Fibroblast of gingiva (primary cell): ENCODE data around the gene ZNF345.

Experiments used
- DNase-seq: peaks from one replicate; pipeline ENCODE4 v3.0.0-alpha.2; 2011; ENCODE audit warnings: low read depth

ZNF345 gene

DNA sequence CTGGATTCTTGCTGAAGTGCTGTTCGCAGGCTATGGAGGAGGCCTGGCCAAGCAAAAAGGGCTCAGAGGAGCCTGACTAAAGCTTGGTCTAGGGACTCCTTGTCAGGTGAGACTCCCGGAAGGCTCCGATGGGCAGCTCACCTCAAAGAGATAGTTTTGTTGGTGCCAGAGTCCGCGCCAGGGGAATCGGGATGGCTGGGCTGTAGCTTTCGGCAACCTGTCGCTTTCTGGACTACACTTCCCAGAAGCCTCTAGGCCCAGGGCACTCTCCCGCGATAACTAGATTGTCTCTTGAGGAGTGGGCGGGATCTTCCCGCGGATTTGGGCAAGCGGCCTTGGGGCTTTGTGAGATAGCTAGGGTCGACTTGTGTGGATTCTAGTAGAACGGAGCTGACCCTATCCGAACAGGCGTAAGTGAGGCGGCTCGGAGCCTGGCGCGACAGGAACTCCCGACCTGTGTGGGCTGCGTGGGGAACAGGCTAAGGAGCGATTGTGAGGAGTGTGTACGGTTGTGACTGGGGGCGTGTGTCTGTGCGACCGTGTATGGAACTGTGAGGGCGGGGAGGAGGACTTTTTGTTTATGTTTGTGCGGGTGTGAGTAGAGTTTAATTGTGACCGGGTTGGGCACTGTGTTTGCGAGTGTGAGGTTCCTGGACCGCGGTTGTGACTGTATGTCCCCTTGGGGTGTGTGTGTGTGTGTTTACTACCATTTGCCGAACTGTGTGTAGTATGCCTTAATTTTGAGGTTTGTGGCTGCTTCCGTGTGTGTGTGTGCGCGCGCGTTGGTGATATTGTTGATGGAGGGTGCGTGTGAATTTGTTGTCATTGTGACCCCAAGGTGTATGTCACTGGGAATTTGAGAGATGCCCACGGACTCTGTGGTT lies at the start of gene ZNF345:
Gene ZNF345, plus strand, starts transcription at position 318 of the 884 bp plus-strand sequence. CDS start 25,955 bp downstream, outside the sequence.
- DNase-seq: peak; percentile 93

DNA sequence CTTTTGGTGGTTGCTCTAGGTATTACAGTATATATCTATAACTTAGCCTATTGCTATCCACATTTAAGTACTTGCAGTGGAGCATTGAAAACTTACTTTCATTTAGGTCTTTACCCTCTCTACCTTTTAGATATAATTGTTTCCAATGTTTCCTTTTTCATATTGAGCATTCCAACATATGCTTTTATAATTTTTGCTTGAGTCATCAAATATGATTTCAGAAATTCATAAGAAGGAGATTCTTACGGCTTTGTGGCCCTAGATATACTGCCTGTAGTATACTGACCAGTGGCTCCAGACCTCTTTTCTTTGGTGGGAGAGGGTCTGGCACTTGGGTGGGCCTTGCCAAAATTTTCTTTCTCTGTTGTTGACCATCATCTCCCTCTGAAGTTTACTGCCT lies 45.3 kb upstream of the ZNF345 start:
- DNase-seq: no peak

DNA sequence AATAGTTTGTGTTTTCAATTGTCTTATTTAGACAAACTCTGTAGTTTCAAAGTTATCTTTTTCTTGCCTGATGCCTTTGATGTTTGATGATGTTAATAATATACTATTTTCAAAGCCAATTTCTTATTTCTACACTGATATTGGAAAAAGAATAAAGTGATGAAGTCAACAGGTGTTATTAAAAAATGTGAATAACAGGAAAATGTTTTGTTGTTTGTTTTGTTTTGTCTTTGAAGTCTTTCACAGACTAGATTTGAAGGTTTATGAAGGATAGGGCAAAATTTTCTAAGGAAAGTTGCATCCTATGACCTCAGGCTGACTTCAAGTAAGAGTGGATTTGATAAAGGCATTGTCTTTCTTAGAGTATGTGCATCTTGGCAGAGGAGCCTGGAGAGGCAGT lies 43.6 kb upstream of the ZNF345 start:
- DNase-seq: no peak

DNA sequence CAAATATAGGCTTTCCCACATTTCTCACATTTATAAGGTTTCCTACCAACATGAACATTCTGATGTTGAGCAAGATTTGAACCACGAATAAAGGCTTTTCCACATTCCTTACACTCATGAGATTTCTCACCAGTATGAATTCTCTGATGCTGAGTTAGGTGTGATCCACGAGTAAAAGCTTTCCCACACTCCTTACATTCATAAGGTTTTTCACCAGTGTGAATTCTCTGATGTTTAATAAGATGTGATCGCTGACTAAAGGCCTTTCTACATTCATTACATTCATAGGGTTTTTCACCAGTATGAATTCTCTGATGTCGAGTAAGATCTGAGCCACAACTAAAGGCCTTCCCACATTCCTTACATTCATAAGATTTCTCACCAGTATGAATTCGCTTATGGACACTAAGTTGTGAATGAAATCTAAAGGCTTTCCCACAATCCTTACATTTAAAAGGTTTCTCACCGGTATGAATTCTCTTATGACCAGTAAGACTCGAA lies 31.5 kb upstream of the ZNF345 start:
- DNase-seq: no peak

DNA sequence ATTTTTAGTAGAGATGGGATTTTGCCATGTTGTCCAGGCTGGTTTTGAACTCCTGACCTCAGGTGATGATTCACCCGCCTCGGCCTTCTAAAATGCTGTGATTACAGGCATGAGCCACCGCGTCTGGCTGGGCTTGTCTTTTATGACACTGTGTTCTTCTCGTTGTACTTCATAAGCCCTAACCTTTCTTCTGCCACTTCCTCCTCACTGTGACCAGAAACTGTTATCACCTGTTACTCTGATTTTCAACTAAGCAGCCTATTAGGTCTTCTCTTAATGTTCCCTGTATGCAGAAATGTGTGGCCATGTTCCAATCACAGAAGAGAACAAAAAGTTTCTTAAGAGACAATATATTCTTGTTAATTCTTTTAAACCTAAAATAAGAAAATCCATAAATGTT lies 28.9 kb upstream of the ZNF345 start:
- no peak for DNase-seq

DNA sequence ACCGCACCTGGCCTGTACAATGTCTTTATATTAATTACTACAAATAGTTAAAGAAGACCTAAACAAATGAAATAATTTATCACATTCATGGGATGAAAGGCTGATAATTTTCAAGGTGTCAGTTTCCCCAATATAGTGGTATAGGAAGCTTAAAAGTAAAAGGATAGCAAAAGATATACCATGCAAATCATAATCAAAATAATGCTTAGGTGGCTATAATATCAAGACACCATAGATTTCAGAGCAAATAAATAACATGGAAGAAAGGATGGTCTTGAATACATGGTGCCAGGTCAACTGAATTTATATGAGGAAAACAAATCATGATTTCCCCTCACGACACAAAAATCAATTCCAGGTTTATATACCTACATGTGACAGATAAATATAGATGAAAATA lies 17.2 kb upstream of the ZNF345 start:
- no peak for DNase-seq

DNA sequence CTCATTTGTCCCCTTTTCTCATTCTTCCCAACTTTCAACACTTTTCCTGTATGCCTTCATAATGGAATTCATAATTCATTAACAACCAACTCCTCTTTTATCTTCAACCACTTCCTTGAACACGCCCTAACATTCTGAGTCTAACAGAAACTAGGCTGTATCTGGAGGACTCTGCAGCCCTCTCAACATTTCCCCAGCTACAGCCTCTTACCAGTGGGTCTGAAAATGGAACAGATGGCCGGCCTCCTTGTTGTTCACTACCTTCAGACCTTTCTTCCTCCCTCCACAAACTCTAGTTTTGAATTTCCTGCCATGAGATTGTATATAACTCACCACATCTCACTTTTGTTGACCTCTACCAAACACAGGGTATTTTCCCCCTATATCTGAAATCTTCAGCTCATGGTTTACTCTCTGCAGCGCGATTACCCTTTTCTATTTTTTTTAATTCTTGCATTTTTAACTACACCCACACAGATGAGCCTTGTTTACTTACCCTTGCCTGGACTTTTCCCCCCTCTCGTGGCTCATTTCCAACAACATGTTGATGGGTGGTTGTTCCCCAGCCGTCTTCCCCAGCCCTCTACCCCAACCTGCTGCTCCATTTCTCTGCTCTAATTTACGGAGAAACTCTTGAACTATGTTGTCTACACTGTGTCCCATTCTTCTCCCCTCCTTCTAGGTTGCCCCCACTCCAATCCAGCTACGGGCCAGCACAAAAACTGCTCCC lies 13.3 kb upstream of the ZNF345 start:
- DNase-seq: no peak

DNA sequence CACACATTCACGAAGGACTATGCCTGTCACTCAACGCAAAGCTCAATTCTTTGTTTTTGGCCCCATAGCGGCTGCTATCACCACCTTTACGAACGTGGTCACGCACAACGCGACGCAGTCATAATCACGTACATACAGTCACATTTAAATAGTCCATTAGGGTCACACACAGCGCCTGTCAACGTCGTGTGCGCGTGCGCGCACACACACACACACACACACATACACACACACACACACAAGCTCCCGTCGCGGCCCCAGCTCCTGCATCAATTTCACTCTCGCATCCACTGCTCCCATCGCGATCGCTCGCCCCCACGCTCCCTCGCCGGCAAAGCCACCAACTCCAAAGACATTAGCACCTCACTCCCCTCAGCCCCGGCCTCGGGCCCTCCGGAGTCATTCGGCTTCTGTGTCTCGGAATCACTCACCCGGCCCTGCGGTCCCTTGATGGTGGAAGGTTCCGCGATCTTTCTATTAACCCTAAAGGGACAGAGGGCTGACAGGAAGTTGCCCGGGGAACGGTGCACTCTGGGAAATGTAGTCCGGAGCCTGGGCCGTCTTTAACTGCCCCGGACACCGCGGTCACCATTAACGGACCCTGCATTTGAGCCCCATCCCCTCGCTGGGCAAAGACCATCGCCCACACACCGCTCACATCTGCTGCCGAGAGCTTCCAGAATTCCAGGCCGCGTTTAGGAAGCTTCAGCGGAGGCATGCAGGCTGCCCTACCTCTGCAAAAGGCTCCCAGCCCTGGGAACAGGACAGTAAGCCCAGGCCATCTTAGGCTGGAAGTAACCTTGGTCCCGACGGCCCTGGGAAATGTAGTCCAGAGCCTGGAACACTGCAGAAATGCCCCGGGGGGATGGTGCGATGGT lies 12.5 kb upstream of the ZNF345 start, which contains the start of gene ZNF790:
Gene ZNF790, minus strand, starts transcription at position 482 of the 878 bp plus-strand sequence. CDS start 12,768 bp downstream, outside the sequence.
- DNase-seq: peak; percentile 94

DNA sequence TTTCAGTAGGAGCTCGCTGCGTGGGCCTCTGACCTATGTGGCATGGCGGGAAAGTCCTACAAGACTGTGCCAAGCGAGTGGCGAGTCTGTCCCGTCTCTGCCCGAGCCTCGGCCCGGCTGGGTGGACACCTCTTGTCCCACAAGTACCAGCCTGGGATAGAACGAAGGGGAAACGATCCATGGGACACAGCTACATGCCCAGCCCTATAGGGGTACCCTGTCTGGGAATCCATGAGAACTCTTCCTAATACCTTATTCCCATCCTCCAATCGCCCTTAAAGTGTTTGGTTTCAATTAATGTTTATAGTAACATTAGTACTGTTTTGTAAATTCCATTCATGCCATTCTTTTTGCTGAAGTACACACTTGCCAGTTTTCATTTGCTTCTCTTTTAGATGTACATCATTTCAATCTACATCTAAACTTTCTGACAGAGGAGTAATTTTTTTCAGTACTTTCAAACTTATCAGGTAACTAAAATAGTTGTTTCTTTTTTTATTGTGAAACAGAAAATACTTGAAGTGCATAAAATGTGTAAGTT lies 11.8 kb upstream of the ZNF345 start:
- no peak for DNase-seq

DNA sequence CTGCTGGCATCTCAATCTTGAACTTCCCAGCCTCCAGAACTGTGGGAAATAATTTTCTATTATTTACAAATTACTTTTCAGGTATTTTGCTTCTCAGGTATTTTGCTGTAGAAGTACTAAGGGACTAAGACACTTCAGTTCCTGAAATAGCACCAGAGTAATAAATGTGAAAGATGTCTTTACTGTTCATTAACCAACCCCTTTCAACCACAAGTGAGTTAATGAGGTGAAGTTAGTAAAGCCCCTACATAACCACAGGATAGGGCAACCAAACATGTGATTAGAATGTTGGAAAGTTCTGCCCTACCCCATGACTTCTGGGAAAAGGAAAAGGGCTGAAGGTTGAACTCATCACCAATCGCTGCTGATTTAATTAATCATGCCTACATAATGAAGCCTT lies 2.7 kb upstream of the ZNF345 start:
- no peak for DNase-seq

DNA sequence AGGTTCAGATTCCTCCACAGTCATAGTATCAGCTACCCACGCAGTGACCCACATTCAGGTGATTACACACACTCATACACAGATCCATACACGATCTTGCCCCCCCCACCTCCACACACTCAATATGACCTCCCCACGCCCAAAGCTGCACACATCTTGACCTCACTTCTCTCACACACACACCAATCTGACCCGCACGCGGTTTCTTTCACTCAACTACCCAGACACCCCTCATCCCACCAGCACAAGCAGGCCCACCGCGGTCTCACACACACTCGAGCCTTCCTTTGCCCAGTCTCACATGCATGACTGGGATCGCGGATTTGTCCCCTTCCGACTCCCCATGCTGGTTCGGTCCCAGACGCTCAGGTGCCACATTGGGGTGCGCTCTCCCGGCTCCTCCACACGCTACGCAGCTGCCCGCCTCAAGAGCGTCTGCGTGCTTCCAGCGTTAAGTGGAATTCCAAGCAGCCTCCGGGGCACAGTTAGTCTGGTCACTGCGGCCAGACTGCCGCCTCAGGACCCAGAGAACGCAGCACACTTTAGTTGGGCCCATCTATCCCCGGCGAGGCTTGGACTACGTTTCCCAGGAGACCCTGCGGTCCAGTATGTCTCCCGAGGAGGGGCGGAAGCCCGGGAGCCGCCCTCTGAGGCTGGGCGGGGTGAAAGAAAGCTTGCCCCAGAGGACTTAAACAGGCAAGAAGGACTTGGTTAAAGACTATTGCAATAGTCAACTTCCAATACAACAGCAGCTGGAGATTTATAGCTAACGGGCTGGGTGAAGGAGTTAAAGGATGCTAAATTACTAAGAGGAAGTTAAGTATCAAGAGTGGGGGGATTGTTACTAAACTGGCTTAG lies 746 bp upstream of the ZNF345 start:
- peak; percentile 91 for DNase-seq

DNA sequence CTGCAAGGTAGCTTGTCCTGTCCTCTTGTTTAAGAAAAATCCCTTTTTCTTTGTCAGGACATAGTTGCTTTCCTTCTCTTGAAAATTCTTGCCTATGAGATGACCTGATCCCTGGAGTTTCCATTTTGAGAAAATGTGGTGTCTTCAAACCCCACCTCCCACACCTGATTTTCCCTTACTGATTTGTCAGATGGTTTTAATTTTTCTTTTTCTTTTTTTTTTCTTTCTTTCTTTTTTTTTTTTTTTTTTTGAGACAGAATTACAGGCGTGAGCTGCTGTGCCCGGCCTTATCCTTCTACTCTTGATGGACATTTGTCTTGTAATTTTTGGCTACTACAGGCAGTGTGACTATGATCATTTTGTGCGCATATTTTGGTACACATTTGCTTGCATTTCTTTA lies 1.2 kb downstream of the ZNF345 start:
- no peak for DNase-seq

DNA sequence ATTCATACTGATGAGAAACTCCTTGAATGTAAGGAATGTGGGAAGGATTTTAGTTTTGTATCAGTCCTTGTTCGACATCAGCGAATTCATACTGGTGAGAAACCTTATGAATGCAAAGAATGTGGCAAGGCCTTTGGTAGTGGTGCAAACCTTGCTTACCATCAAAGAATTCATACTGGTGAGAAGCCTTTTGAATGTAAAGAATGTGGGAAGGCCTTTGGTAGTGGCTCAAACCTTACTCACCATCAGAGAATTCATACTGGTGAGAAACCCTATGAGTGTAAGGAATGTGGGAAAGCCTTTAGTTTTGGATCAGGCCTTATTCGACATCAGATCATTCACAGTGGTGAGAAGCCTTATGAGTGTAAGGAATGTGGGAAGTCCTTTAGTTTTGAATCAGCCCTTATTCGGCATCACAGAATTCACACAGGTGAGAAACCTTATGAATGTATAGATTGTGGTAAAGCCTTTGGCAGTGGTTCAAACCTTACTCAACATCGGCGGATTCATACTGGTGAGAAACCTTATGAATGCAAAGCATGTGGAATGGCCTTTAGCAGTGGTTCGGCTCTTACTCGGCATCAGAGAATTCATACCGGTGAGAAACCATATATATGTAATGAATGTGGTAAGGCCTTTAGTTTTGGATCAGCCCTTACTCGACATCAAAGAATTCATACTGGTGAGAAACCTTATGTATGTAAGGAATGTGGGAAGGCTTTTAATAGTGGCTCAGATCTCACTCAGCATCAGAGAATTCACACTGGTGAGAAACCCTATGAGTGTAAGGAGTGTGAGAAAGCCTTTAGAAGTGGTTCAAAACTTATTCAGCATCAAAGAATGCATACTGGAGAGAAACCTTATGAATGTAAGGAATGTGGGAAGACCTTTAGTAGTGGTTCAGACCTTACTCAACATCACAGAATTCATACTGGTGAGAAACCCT lies 26.6 kb downstream of the ZNF345 start:
- DNase-seq: no peak

DNA sequence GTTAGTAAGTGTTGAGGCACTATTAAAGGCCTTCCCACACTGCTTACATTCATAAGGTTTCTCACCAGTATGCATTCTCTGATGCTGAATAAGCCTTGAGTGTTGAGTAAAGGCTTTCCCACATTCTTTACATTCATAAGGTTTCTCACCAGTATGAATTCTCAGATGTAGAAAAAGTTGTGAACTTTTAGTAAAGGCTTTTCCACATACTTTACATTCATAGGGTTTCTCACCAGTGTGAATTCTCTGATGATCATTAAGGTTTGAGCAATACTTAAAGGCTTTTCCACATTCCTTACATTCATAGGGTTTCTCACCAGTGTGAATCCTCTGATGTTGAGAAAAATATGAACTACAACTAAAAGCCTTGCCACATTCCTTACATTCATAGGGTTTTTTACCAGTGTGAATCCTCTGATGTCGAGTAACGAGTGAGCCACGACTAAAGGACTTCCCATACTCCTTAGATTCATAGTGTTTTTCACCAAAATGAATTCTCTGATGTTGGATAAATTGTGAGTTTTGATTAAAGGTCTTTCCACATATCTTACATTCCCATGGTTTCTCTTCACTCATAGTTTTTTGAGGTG lies 41.2 kb downstream of the ZNF345 start:
- no peak for DNase-seq

DNA sequence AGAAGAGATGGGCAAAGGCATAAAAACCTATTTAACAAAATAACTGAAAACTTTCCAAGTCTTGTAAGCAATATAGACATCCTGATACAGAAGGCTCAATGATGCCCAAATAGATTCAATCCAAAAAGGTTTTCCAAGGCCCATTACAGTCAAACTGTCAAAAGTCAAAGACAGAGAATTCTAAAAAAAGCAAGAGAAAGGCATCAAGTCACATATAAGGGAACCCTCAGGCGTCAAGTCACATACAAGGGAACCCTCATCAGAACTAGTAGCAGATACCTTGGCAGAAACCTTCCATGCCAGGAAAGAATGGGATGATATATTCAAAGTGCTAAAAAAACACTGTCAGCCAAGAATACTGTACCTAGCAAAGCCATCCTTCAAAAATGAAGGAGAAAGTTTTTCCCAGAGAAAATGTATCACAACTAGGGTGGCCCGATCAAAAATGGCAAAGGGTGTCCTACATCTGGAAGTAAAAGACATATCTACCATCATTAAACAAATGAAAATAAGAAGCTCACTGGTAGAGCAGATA lies 44.2 kb downstream of the ZNF345 start:
- DNase-seq: no peak

DNA sequence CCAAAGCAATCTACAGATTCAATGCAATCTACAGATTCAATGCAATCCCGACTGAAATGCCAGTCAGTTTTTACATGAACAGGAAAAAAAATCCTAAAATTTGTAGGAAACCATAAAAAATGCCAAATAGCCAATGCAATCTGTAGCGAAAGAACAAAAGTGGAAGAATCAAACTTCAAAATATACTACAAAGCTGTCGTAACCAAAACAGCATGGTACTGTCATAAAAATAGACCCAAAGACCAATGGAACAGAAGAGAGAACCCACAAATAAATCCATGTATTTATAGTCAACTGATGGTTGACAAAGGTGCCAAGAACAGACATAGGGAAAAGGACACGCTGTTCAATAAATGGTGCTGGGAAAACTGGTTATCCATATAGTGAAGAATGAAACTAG lies 47.7 kb downstream of the ZNF345 start:
- DNase-seq: no peak

DNA sequence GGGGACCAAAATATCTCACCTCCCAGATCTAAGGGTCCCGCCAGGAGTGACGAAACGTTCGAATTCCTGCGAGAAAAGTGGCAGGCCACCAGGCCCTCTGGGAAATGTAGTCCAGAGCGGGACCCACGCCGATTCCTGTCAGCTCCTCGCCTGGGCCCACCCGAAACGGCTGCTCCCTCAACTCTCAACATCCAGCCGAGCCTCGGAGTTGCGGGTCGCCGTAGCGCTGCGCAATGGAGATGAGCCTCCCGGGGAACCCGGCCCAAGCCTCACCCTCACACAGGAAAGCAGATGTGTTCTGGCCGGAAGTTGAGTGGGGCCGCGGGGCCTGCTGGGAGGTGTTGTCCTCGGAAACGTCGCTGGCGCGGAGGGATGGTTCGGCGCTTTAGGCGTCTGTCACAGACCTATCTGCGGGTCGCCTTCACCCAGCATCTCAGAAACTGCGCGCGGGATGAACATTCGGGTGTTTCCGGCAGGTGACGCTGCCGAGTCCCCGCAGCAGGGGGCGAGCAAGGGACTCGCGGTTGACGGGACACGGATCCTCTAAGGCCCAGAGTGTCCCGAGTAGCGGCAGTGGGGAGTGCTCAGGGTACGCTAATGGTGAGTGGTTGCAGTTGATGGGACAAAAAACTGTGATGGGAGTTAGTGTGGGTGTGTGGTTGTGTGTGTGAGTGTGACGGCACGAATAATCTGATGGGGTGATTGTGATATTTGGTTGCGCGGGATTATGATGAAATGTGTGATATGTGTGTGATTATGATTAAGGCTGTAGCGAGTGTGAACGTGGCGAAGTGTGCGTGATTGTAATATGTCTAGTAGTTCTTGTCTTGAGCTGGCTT lies 65.5 kb downstream of the ZNF345 start, which contains the start of the genes ZNF568 and ZNF829:
Gene ZNF568, plus strand, starts transcription at position 341 of the 839 bp plus-strand sequence. CDS start 6,439 bp downstream, outside the sequence.
Gene ZNF829, minus strand, starts transcription at position 300 of the 839 bp plus-strand sequence. CDS start 1,124 bp downstream, outside the sequence.
- DNase-seq: peak; percentile 90

DNA sequence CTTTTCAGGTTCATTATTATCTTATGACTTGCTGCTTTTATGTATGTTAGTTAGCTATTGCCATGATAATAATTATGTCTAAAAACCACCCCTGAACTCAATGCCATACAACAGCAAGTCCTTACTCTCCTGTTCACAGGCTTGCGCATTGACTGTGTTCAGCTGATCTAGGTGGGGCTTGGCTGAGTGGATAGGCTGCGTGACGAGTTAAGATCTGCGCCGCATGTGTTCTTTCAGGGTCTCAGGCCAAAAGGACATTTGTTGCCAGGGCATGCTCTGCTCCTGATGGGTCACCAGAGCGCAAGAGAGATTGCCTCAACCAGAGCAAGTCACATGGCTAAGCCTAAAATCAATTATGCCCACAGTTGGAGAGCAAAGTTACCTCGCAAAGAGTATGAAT lies 66.3 kb downstream of the ZNF345 start:
- DNase-seq: peak; percentile 57
